Right atrium auricular region (tissue), 2 donors: Measurements from ENCODE around the gene LRRC55. TPM values are rescaled to one million over a fixed set of nuclear protein-coding genes. Genes with fewer than 3 reads are reported as not detected.

Experiments
- DNase-seq: peaks from one replicate; pipeline ENCODE4 v3.0.0-alpha.2; 2019; ENCODE audit warnings: low spot score
- H3K27ac ChIP-seq, 2 donors: fragments of 200-600 bp; sonication (generic); 1 replicate in 1 of 2; 2 replicates in 1 of 2; pipeline ENCODE4 v1.5.1; 2016 to 2019
- H3K27me3 ChIP-seq, 2 donors: fragments of 200-600 bp; sonication (generic); one replicate each; pipeline versions ENCODE4 v1.5.1 to v1.6.0; 2017 to 2019
- H3K36me3 ChIP-seq: fragments of 200-600 bp; sonication (generic); one replicate; pipeline ENCODE4 v1.5.1; 2016
- H3K4me1 ChIP-seq, 2 donors: fragments of 200-600 bp; sonication (generic); one replicate each; pipeline versions ENCODE4 v1.5.1 to v1.6.0; 2017 to 2019
- H3K4me3 ChIP-seq, 2 donors: fragments of 200-600 bp; sonication (generic); 1 replicate in 1 of 2; 2 replicates in 1 of 2; pipeline ENCODE4 v1.5.1; 2017 to 2019; ENCODE audit warnings: mild to moderate bottlenecking in 1 of 2, moderate library complexity in 1 of 2
- H3K9me3 ChIP-seq, 2 donors: fragments of 200-600 bp; sonication (generic); one replicate each; pipeline ENCODE4 v1.5.1; 2019
- total RNA-seq, 2 donors: library from RNA; depleted of rRNA; stranded (reverse); fragments of >200 nt; gene quantifications; one replicate each; pipeline ENCODE4 v1.1.0, GENCODE V29; 2016
- TF ChIP-seq, protein P1 (sequence below), 2 donors: fragments of 200-600 bp; sonication (generic); IDR thresholded peaks; one replicate each; pipeline ENCODE4 v1.5.1; 2019; ENCODE audit warnings: antibody characterized with exemption in 2 of 2

LRRC55 gene
- total RNA-seq, 2 donors from 2014 or later: not detected

GRCh38 chr11:57199330-57199729 lies 17.6 kb downstream of the LRRC55 start:
- Histone ChIP-seq H3K4me3 (no peak overlapping the region), H3K4me1 (peaks cover 0 to 50% of the 10 kb centered on the region in 2 donors), H3K27ac (no peak overlapping the region), H3K9me3 (no peaks in the 10 kb centered on the region), H3K27me3 (no peaks in the 10 kb centered on the region), H3K36me3 (no peaks in the 10 kb centered on the region)
- TF ChIP-seq, protein P1, sequence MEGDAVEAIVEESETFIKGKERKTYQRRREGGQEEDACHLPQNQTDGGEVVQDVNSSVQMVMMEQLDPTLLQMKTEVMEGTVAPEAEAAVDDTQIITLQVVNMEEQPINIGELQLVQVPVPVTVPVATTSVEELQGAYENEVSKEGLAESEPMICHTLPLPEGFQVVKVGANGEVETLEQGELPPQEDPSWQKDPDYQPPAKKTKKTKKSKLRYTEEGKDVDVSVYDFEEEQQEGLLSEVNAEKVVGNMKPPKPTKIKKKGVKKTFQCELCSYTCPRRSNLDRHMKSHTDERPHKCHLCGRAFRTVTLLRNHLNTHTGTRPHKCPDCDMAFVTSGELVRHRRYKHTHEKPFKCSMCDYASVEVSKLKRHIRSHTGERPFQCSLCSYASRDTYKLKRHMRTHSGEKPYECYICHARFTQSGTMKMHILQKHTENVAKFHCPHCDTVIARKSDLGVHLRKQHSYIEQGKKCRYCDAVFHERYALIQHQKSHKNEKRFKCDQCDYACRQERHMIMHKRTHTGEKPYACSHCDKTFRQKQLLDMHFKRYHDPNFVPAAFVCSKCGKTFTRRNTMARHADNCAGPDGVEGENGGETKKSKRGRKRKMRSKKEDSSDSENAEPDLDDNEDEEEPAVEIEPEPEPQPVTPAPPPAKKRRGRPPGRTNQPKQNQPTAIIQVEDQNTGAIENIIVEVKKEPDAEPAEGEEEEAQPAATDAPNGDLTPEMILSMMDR (IDR thresholded peaks at IDR 0.05): no peak
- DNase-seq: no peak

GRCh38 chr11:57200917-57201316 lies 19.2 kb downstream of the LRRC55 start:
- no peak overlapping the region for H3K4me3 ChIP-seq
- H3K27ac ChIP-seq: peak overlapping the region; percentile 7 to 53
- no peak for DNase-seq
- H3K4me1 ChIP-seq: peaks cover 0 to 59% of the 10 kb centered on the region in 2 donors
- TF ChIP-seq, protein P1 (IDR thresholded peaks at IDR 0.05): no peak
- H3K9me3 ChIP-seq: no peaks in the 10 kb centered on the region
- H3K36me3 ChIP-seq: no peaks in the 10 kb centered on the region
- H3K27me3 ChIP-seq: no peaks in the 10 kb centered on the region

DNA sequence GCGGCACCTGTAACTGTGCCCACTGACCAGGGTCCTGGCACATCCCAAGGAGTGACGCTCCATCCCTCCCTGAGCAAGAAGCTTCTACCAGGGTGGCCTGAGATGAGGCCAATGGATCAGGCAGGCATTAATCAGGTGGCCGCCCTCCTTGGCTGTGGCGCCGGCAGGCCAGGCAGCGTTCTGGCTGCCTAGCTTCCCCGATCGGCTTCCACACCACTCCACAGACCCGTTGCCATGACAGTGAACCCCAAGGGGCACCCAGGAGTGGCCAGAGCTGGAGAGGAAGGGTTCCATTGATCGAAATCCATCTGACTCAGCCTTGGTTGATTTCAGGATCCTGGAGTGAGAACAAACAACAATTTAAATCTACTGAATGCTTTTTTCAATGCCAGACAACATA lies 20.5 kb downstream of the LRRC55 start:
- peaks cover 0 to 50% of the 10 kb centered on the region in 2 donors for H3K4me1 ChIP-seq
- H3K27ac ChIP-seq: peak overlapping the region; percentile 31 to 59
- H3K27me3 ChIP-seq: no peaks in the 10 kb centered on the region
- no peaks in the 10 kb centered on the region for H3K9me3 ChIP-seq
- DNase-seq: no peak
- TF ChIP-seq, protein P1 (IDR thresholded peaks at IDR 0.05): no peak
- H3K36me3 ChIP-seq: no peaks in the 10 kb centered on the region
- no peak overlapping the region for H3K4me3 ChIP-seq

DNA sequence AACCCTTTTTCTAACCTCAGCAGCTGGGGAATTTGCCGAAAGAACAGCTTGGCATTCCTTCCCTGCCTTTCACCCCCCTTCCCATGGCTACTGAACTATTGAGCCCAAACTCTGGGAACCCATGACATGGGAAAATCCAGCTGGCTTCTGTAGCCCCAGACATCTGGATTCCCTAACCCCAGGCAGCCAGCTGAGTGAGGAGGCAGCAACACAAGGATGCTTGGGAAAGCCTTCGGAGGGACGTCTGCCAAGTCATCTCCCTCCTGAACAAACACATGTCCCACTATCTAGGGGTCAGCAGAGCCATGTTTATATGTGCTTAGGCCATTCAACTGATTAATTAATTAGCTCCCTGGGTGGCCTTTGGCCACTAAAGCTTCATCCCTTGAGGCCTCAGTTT lies 21.6 kb downstream of the LRRC55 start:
- TF ChIP-seq, protein P1 (IDR thresholded peaks at IDR 0.05): no peak
- DNase-seq: peak; percentile 76
- no peaks in the 10 kb centered on the region for H3K9me3 ChIP-seq
- H3K4me1 ChIP-seq: peaks cover 0 to 50% of the 10 kb centered on the region in 2 donors
- H3K4me3 ChIP-seq: no peak overlapping the region
- peak overlapping the region in 1 of 2 donors; percentile 31 for H3K27ac ChIP-seq
- no peaks in the 10 kb centered on the region for H3K36me3 ChIP-seq
- no peaks in the 10 kb centered on the region for H3K27me3 ChIP-seq

DNA sequence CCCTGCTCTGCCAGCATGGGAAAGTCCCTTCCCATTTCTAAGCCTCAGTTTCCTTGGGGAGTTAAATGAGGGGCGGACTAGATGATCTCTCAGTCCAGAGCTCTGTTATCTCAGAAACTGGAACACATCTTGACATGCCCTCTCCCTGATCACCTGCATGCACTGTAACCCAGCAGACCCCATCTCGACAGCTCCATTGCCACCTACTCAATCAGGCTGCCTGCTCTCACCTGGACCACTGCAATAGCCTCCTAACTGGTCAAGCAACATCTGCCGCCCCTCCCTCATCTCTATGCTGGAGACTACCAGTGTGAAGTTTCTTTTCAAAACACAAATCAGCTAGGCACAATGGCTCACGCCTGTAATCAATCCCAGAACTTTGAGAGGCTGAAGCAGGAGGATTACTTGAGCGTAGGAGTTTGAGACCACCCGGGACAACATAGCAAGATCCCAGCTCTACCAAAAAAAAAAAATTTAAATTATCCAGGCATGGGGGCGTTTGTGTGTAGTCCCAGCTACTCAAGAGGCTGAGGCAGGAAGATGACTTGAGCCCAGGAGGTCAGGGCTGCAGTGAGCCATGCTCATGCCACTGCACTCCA lies 22.2 kb downstream of the LRRC55 start:
- TF ChIP-seq, protein P1 (IDR thresholded peaks at IDR 0.05): no peak
- no peak overlapping the region for H3K4me3 ChIP-seq
- peaks cover 0 to 50% of the 10 kb centered on the region in 2 donors for H3K4me1 ChIP-seq
- no peak overlapping the region for H3K27ac ChIP-seq
- DNase-seq: no peak
- H3K9me3 ChIP-seq: no peaks in the 10 kb centered on the region
- no peaks in the 10 kb centered on the region for H3K27me3 ChIP-seq
- no peaks in the 10 kb centered on the region for H3K36me3 ChIP-seq
